ENCODE results near the gene DNAL4.

The DNAL4 gene

DNA sequence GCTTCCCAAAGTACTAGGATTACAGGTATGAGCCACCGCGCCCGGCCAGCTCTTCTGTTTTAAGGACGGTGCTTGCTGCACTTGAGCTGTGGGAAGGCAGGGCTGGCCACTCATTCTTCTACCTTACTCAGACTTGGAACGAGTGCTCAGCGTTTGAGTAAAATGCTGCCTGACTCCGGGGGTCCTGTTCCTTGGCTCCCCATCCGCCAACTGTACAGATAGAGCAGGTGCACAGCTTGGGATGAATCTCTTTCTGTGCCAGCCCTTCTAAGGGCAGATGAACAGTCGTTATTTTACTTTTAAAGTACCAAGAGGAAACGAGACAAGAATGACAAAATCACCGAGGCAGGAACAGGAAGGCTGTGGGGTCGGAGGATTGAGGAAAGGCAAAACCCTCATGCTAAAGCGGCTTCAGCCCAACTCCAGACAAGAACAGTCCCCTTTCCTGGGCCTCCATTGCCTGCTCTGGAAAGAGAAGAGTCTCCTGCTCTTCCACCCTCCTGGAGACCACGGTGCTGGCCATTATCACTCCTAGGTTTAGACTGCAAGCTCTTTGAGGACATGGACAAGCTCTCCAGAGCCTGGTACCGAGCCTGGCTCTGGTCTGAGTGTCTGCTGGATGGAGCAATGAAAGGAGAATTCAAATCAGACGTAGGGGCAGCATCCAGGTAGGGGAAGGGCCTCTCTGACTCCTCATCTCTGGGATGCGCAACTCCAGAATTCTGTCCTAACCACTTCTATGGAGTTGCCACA lies 37.1 kb downstream of the DNAL4 start:
- no peak for DNase-seq

- peak; percentile 88 for DNase-seq
Observed at GRCh38 chr22:38755911-38756532, 37.9 kb downstream of the DNAL4 start, which contains the start of gene SUN2. Gene SUN2 (minus strand): TSS chr22:38755998. CDS start chr22:38752628, 3,370 bp downstream.

GRCh38 chr22:38755155-38755910 lies 38.6 kb downstream of the DNAL4 start:
- peak; percentile 88 for DNase-seq

DNA sequence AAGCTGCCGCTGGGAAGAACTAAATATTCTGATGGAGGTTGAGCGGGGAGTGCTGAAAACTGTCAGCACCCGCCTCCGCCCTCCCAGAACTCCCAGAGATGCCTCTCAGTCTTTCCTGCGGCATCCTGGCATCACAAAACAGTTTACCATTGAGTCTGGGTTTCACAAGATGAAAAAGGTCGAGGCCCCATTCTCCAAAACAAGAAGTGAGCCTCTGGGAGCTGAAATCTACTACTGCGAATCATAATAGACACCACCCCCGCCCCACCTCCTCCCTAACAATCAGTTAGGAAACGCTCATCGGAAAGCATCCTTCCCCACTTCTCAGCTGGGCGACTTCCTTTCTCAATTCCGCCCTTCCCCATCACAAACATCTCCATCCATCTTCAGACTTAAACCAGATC lies 39.2 kb downstream of the DNAL4 start:
- peak; percentile 61 for DNase-seq

GRCh38 chr22:38753948-38754750 lies 39.8 kb downstream of the DNAL4 start:
- DNase-seq, result peak; percentile 87

- no peak for DNase-seq
Observed at GRCh38 chr22:38751422-38752346, 42.3 kb downstream of the DNAL4 start.

- DNase-seq, result no peak
Observed at GRCh38 chr22:38751066-38751421, 42.9 kb downstream of the DNAL4 start.

DNA sequence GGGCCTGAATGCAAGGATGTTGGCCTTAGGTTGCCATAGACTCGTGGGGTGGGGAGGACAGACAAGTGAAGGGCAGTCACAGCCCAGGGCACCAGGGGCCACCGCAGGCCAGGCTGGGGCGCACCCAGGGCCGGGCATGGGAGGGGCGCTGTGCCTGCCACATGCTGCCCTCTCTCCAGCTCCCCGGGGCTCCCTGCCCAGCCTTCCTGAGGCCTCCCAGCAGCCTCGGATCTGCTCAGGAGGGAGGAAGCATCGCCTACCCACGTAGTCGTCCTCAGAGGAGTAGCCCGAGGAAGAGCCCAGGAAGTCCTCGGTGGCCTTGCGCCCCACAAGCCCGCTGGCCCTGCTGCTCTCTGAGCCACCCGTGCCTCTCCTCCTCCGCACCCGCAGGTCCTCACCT lies 43.3 kb downstream of the DNAL4 start:
- DNase-seq, result no peak

- DNase-seq, result no peak
Observed at GRCh38 chr22:38750104-38750503, 43.8 kb downstream of the DNAL4 start.

GRCh38 chr22:38748487-38749136 lies 45.3 kb downstream of the DNAL4 start:
- no peak for DNase-seq

- peak; percentile 87 for DNase-seq
Observed at GRCh38 chr22:38745676-38746460, 48.1 kb downstream of the DNAL4 start.

DNA sequence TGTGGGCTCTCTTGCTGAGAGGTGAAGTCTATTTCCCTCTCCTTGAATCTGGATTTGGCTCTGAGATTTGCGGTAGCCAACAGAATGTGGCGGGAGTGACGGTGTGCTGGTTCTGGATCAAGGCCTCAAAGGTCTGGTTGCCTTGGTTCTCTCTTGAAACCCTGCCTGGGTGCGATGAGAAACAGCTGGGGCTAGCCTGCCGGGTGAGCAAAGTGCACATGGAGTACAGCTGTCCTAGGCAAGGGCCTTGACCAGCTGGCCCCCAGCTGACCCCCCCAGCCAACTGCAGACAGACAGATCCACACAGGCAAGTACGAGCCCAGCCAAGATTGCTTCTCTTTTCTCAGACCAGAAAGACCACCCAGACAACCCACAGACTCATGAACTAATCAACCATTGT lies 49.0 kb downstream of the DNAL4 start:
- DNase-seq, result no peak

DNA sequence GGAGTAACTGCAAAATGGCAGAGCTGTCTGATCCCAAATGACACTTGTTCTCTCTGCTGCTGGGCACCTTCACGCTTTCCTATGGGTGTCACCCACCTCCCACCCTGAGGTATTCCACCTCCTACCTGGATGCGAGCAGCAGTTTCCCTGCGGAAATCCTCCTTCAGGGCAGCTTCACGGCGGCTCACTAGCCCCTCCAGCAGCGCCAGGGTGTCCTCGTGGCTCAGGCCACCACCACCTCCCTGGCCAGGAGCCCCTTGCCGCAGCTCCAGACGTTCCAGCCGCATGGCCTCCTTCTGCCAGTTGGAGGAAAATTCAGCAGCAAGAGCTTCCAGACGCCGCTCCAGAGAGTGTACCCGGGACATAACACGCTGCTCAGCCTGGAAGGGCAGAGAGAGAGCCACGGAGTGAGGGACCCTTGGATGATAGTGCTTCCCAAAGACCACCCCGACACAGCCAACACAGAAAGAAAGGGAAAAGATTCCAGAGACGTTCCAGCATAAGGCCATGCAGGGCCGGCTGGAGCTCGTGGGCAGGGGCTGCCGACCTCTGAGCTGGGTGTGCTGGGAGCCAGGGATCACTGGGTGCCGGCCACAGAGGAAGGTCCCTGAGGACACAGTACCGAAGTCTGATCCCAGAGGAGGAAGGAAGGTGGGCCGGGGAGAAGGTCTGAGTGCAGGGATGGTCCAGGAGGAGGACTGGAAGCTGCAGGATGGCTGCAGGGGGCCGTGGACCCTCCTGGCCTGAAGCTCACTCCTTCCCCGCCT lies 51.6 kb downstream of the DNAL4 start:
- no peak for DNase-seq

DNA sequence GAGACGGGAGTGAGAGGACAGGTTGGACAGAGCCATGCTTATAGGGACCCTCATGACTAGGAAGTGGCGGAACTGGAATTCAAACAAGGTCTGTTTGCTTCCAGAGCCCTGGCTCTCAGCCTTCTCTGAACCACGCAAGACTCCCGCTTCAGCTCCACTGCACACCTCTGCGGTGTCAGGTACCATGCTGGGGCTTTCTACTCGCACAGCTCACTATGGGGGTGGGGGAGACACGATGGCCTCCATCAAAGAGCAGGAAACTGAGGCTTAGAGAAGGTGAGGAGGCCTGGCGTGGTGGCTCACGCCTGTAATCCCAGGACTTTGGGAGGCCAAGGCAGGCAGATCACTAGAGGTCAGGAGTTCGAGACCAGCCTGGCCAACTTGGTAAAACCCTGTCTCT lies 52.4 kb downstream of the DNAL4 start:
- no peak for DNase-seq

DNA sequence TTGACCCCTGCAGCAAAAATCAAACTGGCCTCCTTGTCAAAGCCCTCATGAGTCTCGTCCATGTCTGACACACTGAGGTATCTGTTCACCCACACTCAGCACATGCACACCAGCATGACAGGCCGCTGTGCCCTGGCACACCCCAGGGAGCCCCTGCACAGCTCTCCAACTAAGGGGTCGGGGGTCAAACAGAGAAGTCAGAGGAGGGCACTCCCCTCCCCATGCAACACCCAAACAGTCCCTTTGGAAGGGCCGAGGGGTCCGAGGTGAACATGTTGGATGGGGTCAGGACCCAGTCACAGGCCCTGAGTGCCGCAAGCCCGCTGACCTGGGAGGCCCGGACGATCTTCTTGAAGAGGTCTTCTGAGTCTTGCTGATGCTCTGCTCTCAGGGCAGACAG lies 52.8 kb downstream of the DNAL4 start:
- DNase-seq, result no peak

- DNase-seq, result peak; percentile 19
Observed at GRCh38 chr22:38740754-38741153, 53.2 kb downstream of the DNAL4 start.

GRCh38 chr22:38740116-38740723 lies 53.7 kb downstream of the DNAL4 start:
- DNase-seq, result no peak

GRCh38 chr22:38739300-38740055 lies 54.5 kb downstream of the DNAL4 start:
- DNase-seq, result no peak

Data from DMS53 (cell line).